Caco-2 (cell line): ENCODE data around the gene DHRS11. TPM values are rescaled to one million over a fixed set of nuclear protein-coding genes. Genes with fewer than 3 reads are reported as not detected.

Source experiments
- BruUV-seq: library from RNA; stranded (reverse); fragments of 400-500 nt; replicated peaks from 2 replicates; lab custom pipeline; 2021; lab: Mats Ljungman, UMichigan
- CTCF ChIA-PET: fragments of 300-600 bp; sonication (Branson Sonifier 250); formaldehyde crosslinking; loops from one replicate; lab custom pipeline; 2022; ENCODE audit warnings: antibody characterized with exemption; lab: Charles Lee
- POLR2A ChIA-PET: fragments of 300-600 bp; sonication (Branson Sonifier 250); formaldehyde crosslinking; loops from one replicate; lab custom pipeline; 2022; ENCODE audit warnings: antibody characterized with exemption; lab: Charles Lee
- DNase-seq, 2 experiments: peaks; one replicate each; pipeline versions ENCODE4 v3.0.0 to v3.0.0-alpha.2; 2020 to 2022
- H3K27me3 ChIP-seq: replicated peaks from 2 replicates; pipeline ENCODE4 v1.6.0; 2011; ENCODE audit warnings: low read length; ENCODE audit not compliant: control insufficient read depth, insufficient read depth
- H3K36me3 ChIP-seq: 2 replicates; pipeline ENCODE4 v1.5.1; 2011; ENCODE audit warnings: low read length; ENCODE audit not compliant: control insufficient read depth, insufficient read depth
- H3K4me1 ChIP-seq: fragments of 250-450 bp; sonication (Bioruptor Pico); 2 replicates; pipeline ENCODE4 v1.5.1; 2020; ENCODE audit warnings: mild to moderate bottlenecking
- H3K4me3 ChIP-seq: 2 replicates; pipeline ENCODE4 v1.5.1; 2011; ENCODE audit warnings: low read depth, mild to moderate bottlenecking, control low read depth, low read length
- H3K9me3 ChIP-seq: fragments of 250-450 bp; sonication (Bioruptor Pico); 2 replicates; pipeline ENCODE4 v1.5.1; 2020; ENCODE audit warnings: mild to moderate bottlenecking, moderate library complexity
- H3K27ac Mint-ChIP-seq: one replicate; pipeline ENCODE4 v1.8.0; 2022; ENCODE audit warnings: mixed read lengths; ENCODE audit not compliant: unreplicated experiment
- H3K27me3 Mint-ChIP-seq: one replicate; pipeline ENCODE4 v1.8.0; 2022; ENCODE audit warnings: mixed read lengths; ENCODE audit not compliant: insufficient read depth, unreplicated experiment
- H3K36me3 Mint-ChIP-seq: one replicate; pipeline ENCODE4 v1.8.0; 2022; ENCODE audit warnings: mild to moderate bottlenecking, mixed read lengths; ENCODE audit not compliant: insufficient read depth, unreplicated experiment
- H3K4me1 Mint-ChIP-seq: one replicate; pipeline ENCODE4 v1.8.0; 2022; ENCODE audit warnings: low read depth, mixed read lengths; ENCODE audit not compliant: unreplicated experiment
- H3K4me3 Mint-ChIP-seq: one replicate; pipeline ENCODE4 v1.8.0; 2022; ENCODE audit warnings: mild to moderate bottlenecking, moderate library complexity, mixed read lengths; ENCODE audit not compliant: unreplicated experiment
- H3K9me3 Mint-ChIP-seq: one replicate; pipeline ENCODE4 v1.8.0; 2022; ENCODE audit warnings: mixed read lengths; ENCODE audit not compliant: unreplicated experiment
- CTCF ChIP-seq, 2 experiments: fragments of 200-600 bp in 1 of 2; IDR thresholded peaks; 1 replicate in 1 of 2; 2 replicates in 1 of 2; pipeline versions ENCODE4 v1.5.1 to v1.8.0; 2011 to 2022; ENCODE audit warnings: antibody characterized with exemption in 1 of 2, control low read depth in 1 of 2, inconsistent platforms in 1 of 2, low read depth in 1 of 2, low read length in 1 of 2, mild to moderate bottlenecking in 1 of 2, moderate library complexity in 1 of 2; ENCODE audit not compliant: insufficient read depth in 1 of 2, severe bottlenecking in 1 of 2, unreplicated experiment in 1 of 2
- intact Hi-C: fragments of 100-400 bp; cut with micrococcal nuclease; formaldehyde crosslinking; loops from one replicate; pipeline ENCODE4 v1.10.0; 2022; ENCODE audit not compliant: unreplicated experiment
- total RNA-seq: library from RNA; stranded (reverse); gene quantifications from 2 replicates; pipeline ENCODE4 v1.2.3, GENCODE V29; 2022

DHRS11 gene
- total RNA-seq, 1 experiment from 2014 or later: 44.7 TPM

- H3K27ac Mint-ChIP-seq: no peak overlapping the region
- H3K9me3 Mint-ChIP-seq: no peaks in the 10 kb centered on the region
- H3K36me3 Mint-ChIP-seq: no peaks in the 10 kb centered on the region
- H3K4me3 ChIP-seq: 0 out of 2 replicates have a peak overlapping the region, but pooled peaks have one; percentile 9
- no peaks in the 10 kb centered on the region for H3K36me3 ChIP-seq
- peaks cover 9% of the 10 kb centered on the region for H3K4me1 ChIP-seq
- no TSS peak for BruUV-seq
- no peak for DNase-seq
- peaks cover 52% of the 10 kb centered on the region for H3K27me3 Mint-ChIP-seq
- TF ChIP-seq CTCF (IDR thresholded peaks at IDR 0.05; ENCODE audit: insufficient read depth in 1 of 2, low read depth in 1 of 2, low read length in 1 of 2, severe bottlenecking in 1 of 2, unreplicated experiment in 1 of 2): no peak
- ChIA-PET POLR2A (no interaction called here), CTCF (interaction anchor here (0.5 kb wide), 1 partner anchor 479 kb away, joined by 4 read pairs; no protein-coding TSS in a partner anchor)
- intact Hi-C loops: no loop called here
- no peaks in the 10 kb centered on the region for H3K4me1 Mint-ChIP-seq
- H3K27me3 ChIP-seq: peaks cover 2% of the 10 kb centered on the region; the same call in 1 of the 2 replicates
- peak overlapping the region; percentile 72 for H3K4me3 Mint-ChIP-seq
- H3K9me3 ChIP-seq: no peaks in the 10 kb centered on the region
These were observed 49.7 kb downstream of the DHRS11 start for GRCh38 chr17:36641331-36641876.

GRCh38 chr17:36641877-36642845 is 50.5 kb downstream of the DHRS11 start:
- BruUV-seq: no TSS peak
- Mint-ChIP-seq H3K27me3 (peaks cover 58% of the 10 kb centered on the region), H3K4me3 (peak overlapping the region; percentile 72), H3K27ac (no peak overlapping the region), H3K4me1 (no peaks in the 10 kb centered on the region), H3K36me3 (no peaks in the 10 kb centered on the region), H3K9me3 (no peaks in the 10 kb centered on the region)
- POLR2A ChIA-PET: no interaction called here
- Histone ChIP-seq H3K4me1 (peaks cover 9% of the 10 kb centered on the region), H3K27me3 (peaks cover 2% of the 10 kb centered on the region; the same call in 1 of the 2 replicates), H3K36me3 (no peaks in the 10 kb centered on the region), H3K4me3 (0 out of 2 replicates have a peak overlapping the region, but pooled peaks have one; percentile 9), H3K9me3 (no peaks in the 10 kb centered on the region)
- intact Hi-C loops: no loop called here
- CTCF ChIA-PET: interaction anchor here (0.5 kb wide), 2 partner anchors 31 to 478 kb away, joined by 3 to 4 read pairs; no protein-coding TSS in a partner anchor
- no peak for TF ChIP-seq CTCF (IDR thresholded peaks at IDR 0.05; ENCODE audit: insufficient read depth in 1 of 2, low read depth in 1 of 2, low read length in 1 of 2, severe bottlenecking in 1 of 2, unreplicated experiment in 1 of 2)
- DNase-seq: no peak

GRCh38 chr17:36643086-36643685 is 51.5 kb downstream of the DHRS11 start:
- no peak for TF ChIP-seq CTCF (IDR thresholded peaks at IDR 0.05; ENCODE audit: insufficient read depth in 1 of 2, low read depth in 1 of 2, low read length in 1 of 2, severe bottlenecking in 1 of 2, unreplicated experiment in 1 of 2)
- H3K4me1 ChIP-seq: peaks cover 9% of the 10 kb centered on the region
- POLR2A ChIA-PET: no interaction called here

More at GRCh38 chr17:36643086-36643685, 51.5 kb downstream of the DHRS11 start:
- H3K27ac Mint-ChIP-seq: no peak overlapping the region
- no TSS peak for BruUV-seq
- no peak for DNase-seq
- no peaks in the 10 kb centered on the region for H3K36me3 ChIP-seq
- peaks cover 2% of the 10 kb centered on the region; the same call in 1 of the 2 replicates for H3K27me3 ChIP-seq
- intact Hi-C loops: no loop called here
- no peak overlapping the region for H3K4me3 Mint-ChIP-seq
- peaks cover 58% of the 10 kb centered on the region for H3K27me3 Mint-ChIP-seq
- no peaks in the 10 kb centered on the region for H3K4me1 Mint-ChIP-seq
- H3K36me3 Mint-ChIP-seq: no peaks in the 10 kb centered on the region
- H3K9me3 ChIP-seq: no peaks in the 10 kb centered on the region
- no peak overlapping the region for H3K4me3 ChIP-seq
- CTCF ChIA-PET: no interaction called here
- H3K9me3 Mint-ChIP-seq: no peaks in the 10 kb centered on the region
